ENCODE results near the gene VIPR2. TPM values are rescaled to one million over a fixed set of nuclear protein-coding genes. Genes with fewer than 3 reads are reported as not detected.
"Not testable (repeated sequence)": the region's sequence is repeated elsewhere in the genome, so short reads cannot be mapped to it uniquely, and the experiment has no call there.

Gene VIPR2
- total RNA-seq, 1 donor from 2014 or later, result 0.92 TPM

- Histone ChIP-seq H3K9me3 (ENCODE audit: low read depth) (no peaks in the 10 kb centered on the region), H2AFZ (replicated peaks) (no peak overlapping the region), H3K27me3 (no peaks in the 10 kb centered on the region), H3K4me1 (peaks cover 9% of the 10 kb centered on the region), H3K4me3 (no peak overlapping the region), H3K9ac (no peak overlapping the region), H3K27ac (no peak overlapping the region), H3F3A (ENCODE audit: low read depth) (no peaks in the 10 kb centered on the region), H3K36me3 (no peaks in the 10 kb centered on the region), H3K4me2 (no peak overlapping the region), H3K79me2 (ENCODE audit: low read depth) (no peaks in the 10 kb centered on the region), H4K20me1 (ENCODE audit: low read depth) (no peaks in the 10 kb centered on the region)
- peaks cover 10% of the 10 kb centered on the region for H3K4me1 Mint-ChIP-seq
- no peak for DNase-seq (ENCODE audit: low spot score)
- H3K36me3 Mint-ChIP-seq, result no peaks in the 10 kb centered on the region
- no peak overlapping the region for H3K27ac Mint-ChIP-seq
- H3K4me3 Mint-ChIP-seq, result no peak overlapping the region
- no peaks in the 10 kb centered on the region for H3K9me3 Mint-ChIP-seq
- no peaks in the 10 kb centered on the region for H3K27me3 Mint-ChIP-seq (ENCODE audit: insufficient read depth, low read depth)
- no peak for TF ChIP-seq CTCF (IDR thresholded peaks at IDR 0.05)
- TF ChIP-seq EZH2phosphoT487 (IDR thresholded peaks at IDR 0.05), result no peak
- TF ChIP-seq EZH2 (IDR thresholded peaks at IDR 0.05), result no peak
Observed at GRCh38 chr7:159006610-159007130, 138.0 kb downstream of the VIPR2 start.

- H3K27me3 Mint-ChIP-seq (ENCODE audit: insufficient read depth, low read depth); H4K20me1 ChIP-seq (ENCODE audit: low read depth); H3K4me2 ChIP-seq; H3K4me1 ChIP-seq; H3K27ac ChIP-seq; H3F3A ChIP-seq (ENCODE audit: low read depth); H3K4me1 Mint-ChIP-seq; H2AFZ ChIP-seq (replicated peaks); H3K4me3 Mint-ChIP-seq; H3K27me3 ChIP-seq; H3K9me3 ChIP-seq (ENCODE audit: low read depth); H3K9ac ChIP-seq; H3K9me3 Mint-ChIP-seq; H3K36me3 ChIP-seq; DNase-seq (ENCODE audit: low spot score); H3K27ac Mint-ChIP-seq; H3K36me3 Mint-ChIP-seq; H3K79me2 ChIP-seq (ENCODE audit: low read depth); H3K4me3 ChIP-seq: not testable (repeated sequence)
Observed at GRCh38 chr7:159006022-159006609, 138.6 kb downstream of the VIPR2 start.

GRCh38 chr7:159005618-159006017 lies 139.0 kb downstream of the VIPR2 start:
- Mint-ChIP-seq H3K4me1 (no peaks in the 10 kb centered on the region), H3K27ac (no peak overlapping the region), H3K36me3 (no peaks in the 10 kb centered on the region), H3K4me3 (no peak overlapping the region), H3K9me3 (peaks cover 7% of the 10 kb centered on the region), H3K27me3 (ENCODE audit: insufficient read depth, low read depth) (peaks cover under 1% of the 10 kb centered on the region)
- Histone ChIP-seq H2AFZ (replicated peaks) (no peak overlapping the region), H3K36me3 (no peaks in the 10 kb centered on the region), H4K20me1 (ENCODE audit: low read depth) (no peaks in the 10 kb centered on the region), H3K27me3 (no peaks in the 10 kb centered on the region), H3K9me3 (ENCODE audit: low read depth) (no peaks in the 10 kb centered on the region), H3K9ac (no peak overlapping the region), H3K4me2 (no peak overlapping the region), H3K79me2 (ENCODE audit: low read depth) (no peaks in the 10 kb centered on the region), H3K4me3 (no peak overlapping the region), H3K4me1 (no peaks in the 10 kb centered on the region), H3K27ac (no peak overlapping the region), H3F3A (ENCODE audit: low read depth) (no peaks in the 10 kb centered on the region)
- TF ChIP-seq CTCF (IDR thresholded peaks at IDR 0.05), result no peak
- TF ChIP-seq EZH2phosphoT487 (IDR thresholded peaks at IDR 0.05), result no peak
- TF ChIP-seq EZH2 (IDR thresholded peaks at IDR 0.05), result no peak
- no peak for DNase-seq (ENCODE audit: low spot score)

- H3K4me3 ChIP-seq, result no peak overlapping the region
- no peaks in the 10 kb centered on the region for H3K4me1 Mint-ChIP-seq
- TF ChIP-seq CTCF (IDR thresholded peaks at IDR 0.05), result no peak
- no peak for TF ChIP-seq EZH2 (IDR thresholded peaks at IDR 0.05)
- no peak for TF ChIP-seq EZH2phosphoT487 (IDR thresholded peaks at IDR 0.05)
- no peaks in the 10 kb centered on the region for H3F3A ChIP-seq (ENCODE audit: low read depth)
- no peaks in the 10 kb centered on the region for H3K4me1 ChIP-seq
- H3K79me2 ChIP-seq (ENCODE audit: low read depth), result no peaks in the 10 kb centered on the region
- no peak overlapping the region for H2AFZ ChIP-seq (replicated peaks)
- no peak for DNase-seq (ENCODE audit: low spot score)
- H3K4me3 Mint-ChIP-seq, result no peak overlapping the region
- H3K9ac ChIP-seq, result no peak overlapping the region
- H3K9me3 Mint-ChIP-seq, result peaks cover 7% of the 10 kb centered on the region
- H3K9me3 ChIP-seq (ENCODE audit: low read depth), result no peaks in the 10 kb centered on the region
- H3K27ac Mint-ChIP-seq, result no peak overlapping the region
- H3K36me3 Mint-ChIP-seq, result no peaks in the 10 kb centered on the region
- no peak overlapping the region for H3K27ac ChIP-seq
- H4K20me1 ChIP-seq (ENCODE audit: low read depth), result no peaks in the 10 kb centered on the region
- H3K27me3 Mint-ChIP-seq (ENCODE audit: insufficient read depth, low read depth), result peaks cover 5% of the 10 kb centered on the region
- no peak overlapping the region for H3K4me2 ChIP-seq
- H3K27me3 ChIP-seq, result no peaks in the 10 kb centered on the region
- H3K36me3 ChIP-seq, result no peaks in the 10 kb centered on the region
Observed at GRCh38 chr7:159004411-159004810, 140.3 kb downstream of the VIPR2 start.
